SK-N-SH (cell line): ENCODE data around the gene MXRA5. TPM values are rescaled to one million over a fixed set of nuclear protein-coding genes. Genes with fewer than 3 reads are reported as not detected.

Experiments used
- CTCF ChIA-PET: fragments of 300-600, 350-600 bp; formaldehyde crosslinking; extraction: SDS; loops from one replicate; lab custom pipeline; 2021; lab: Yijun Ruan, JAX
- POLR2A ChIA-PET: fragments of 350-600 bp; sonication (Branson Sonifier 250); formaldehyde crosslinking; extraction: SDS; loops from one replicate; lab custom pipeline; 2020; ENCODE audit warnings: antibody characterized with exemption, inconsistent platforms; lab: Yijun Ruan, JAX
- DNase-seq: peaks from one replicate; pipeline ENCODE4 v3.0.0; 2012
- H2AFZ ChIP-seq: fragments of 200-600 bp; sonication (generic); 2 replicates; pipeline ENCODE4 v1.8.1; 2016; ENCODE audit warnings: antibody characterized with exemption, mild to moderate bottlenecking, low read depth
- H3F3A ChIP-seq: fragments of 200-600 bp; sonication (generic); replicated peaks from 2 replicates; pipeline ENCODE3; 2016; ENCODE audit warnings: antibody characterized with exemption, mild to moderate bottlenecking; ENCODE audit not compliant: insufficient read depth
- H3K27ac ChIP-seq, 2 experiments: fragments of 200-500 bp in 1 of 2; fragments of 200-600 bp in 1 of 2; sonication (Bioruptor generic) in 1 of 2; sonication (generic), shearing (Covaris generic) in 1 of 2; 2 replicates each; pipeline versions ENCODE4 v1.5.1 to v1.6.1; 2014 to 2016; ENCODE audit warnings: low read depth in 2 of 2, inconsistent platforms in 1 of 2, low read length in 1 of 2, mild to moderate bottlenecking in 1 of 2, mixed read lengths in 1 of 2
- H3K27me3 ChIP-seq: fragments of 200-600 bp; sonication (generic), shearing (Covaris generic); 2 replicates; pipeline ENCODE4 v1.6.1; 2016; ENCODE audit warnings: mixed run types; ENCODE audit not compliant: insufficient read depth
- H3K36me3 ChIP-seq, 2 experiments: fragments of 200-500 bp in 1 of 2; fragments of 200-600 bp in 1 of 2; sonication (Bioruptor generic) in 1 of 2; sonication (generic) in 1 of 2; replicated peaks in 1 of 2; 2 replicates each; pipeline versions ENCODE3 to v1.5.1; 2014 to 2016; ENCODE audit warnings: low read length in 1 of 2, mild to moderate bottlenecking in 1 of 2; ENCODE audit not compliant: insufficient read depth in 2 of 2, control insufficient read depth in 1 of 2
- H3K4me1 ChIP-seq, 2 experiments: fragments of 200-500 bp in 1 of 2; fragments of 200-600 bp in 1 of 2; sonication (Bioruptor generic) in 1 of 2; sonication (generic), shearing (Covaris generic) in 1 of 2; 2 replicates each; pipeline versions ENCODE4 v1.5.1 to v1.6.1; 2014 to 2016; ENCODE audit warnings: low read depth in 1 of 2, low read length in 1 of 2, mixed run types in 1 of 2; ENCODE audit not compliant: insufficient read depth in 2 of 2, control insufficient read depth in 1 of 2
- H3K4me2 ChIP-seq: fragments of 200-600 bp; sonication (generic), shearing (Covaris generic); 2 replicates; pipeline ENCODE4 v1.6.1; 2017; ENCODE audit warnings: mixed run types
- H3K4me3 ChIP-seq, 2 experiments: fragments of 200-500 bp in 1 of 2; fragments of 200-600 bp in 1 of 2; sonication (Bioruptor generic) in 1 of 2; sonication (generic), shearing (Covaris generic) in 1 of 2; 2 replicates each; pipeline versions ENCODE4 v1.5.1 to v1.8.1; 2014 to 2016; ENCODE audit warnings: low read depth in 2 of 2, inconsistent platforms in 1 of 2, low read length in 1 of 2, mild to moderate bottlenecking in 1 of 2, mixed read lengths in 1 of 2, moderate library complexity in 1 of 2
- H3K79me2 ChIP-seq: fragments of 200-600 bp; sonication (generic); 2 replicates; pipeline ENCODE4 v1.8.1; 2017; ENCODE audit warnings: mild to moderate bottlenecking; ENCODE audit not compliant: insufficient read depth
- H3K9ac ChIP-seq: fragments of 200-600 bp; sonication (generic); 2 replicates; pipeline ENCODE4 v1.6.1; 2017; ENCODE audit warnings: mixed run types
- H3K9me2 ChIP-seq: fragments of 200-600 bp; sonication (generic); 2 replicates; pipeline ENCODE4 v1.6.1; 2017; ENCODE audit warnings: mixed run types
- H3K9me3 ChIP-seq: fragments of 200-600 bp; sonication (generic); 2 replicates; pipeline ENCODE4 v1.6.1; 2017; ENCODE audit warnings: mixed run types, mild to moderate bottlenecking, moderate library complexity
- H4K20me1 ChIP-seq: fragments of 200-600 bp; sonication (generic); 2 replicates; pipeline ENCODE4 v1.6.1; 2017; ENCODE audit warnings: mild to moderate bottlenecking, mixed run types; ENCODE audit not compliant: insufficient read depth
- ELF1 ChIP-seq: IDR thresholded peaks from 2 replicates; pipeline ENCODE4 v1.4.0; 2012
- EP300 ChIP-seq, 2 experiments: IDR thresholded peaks; 2 replicates each; pipeline versions ENCODE4 v1.4.0 to v1.6.1; 2012; ENCODE audit warnings: borderline replicate concordance in 1 of 2, low read depth in 1 of 2, low read length in 1 of 2
- EZH2phosphoT487 ChIP-seq: fragments of 200-600 bp; sonication (generic); IDR thresholded peaks from 2 replicates; pipeline ENCODE4 v1.6.1; 2017; ENCODE audit warnings: low read depth, mixed run types, mild to moderate bottlenecking, antibody characterized with exemption, moderate library complexity, borderline replicate concordance
- FOSL2 ChIP-seq: IDR thresholded peaks from 2 replicates; pipeline ENCODE4 v1.4.0; 2012; ENCODE audit warnings: low read depth, mild to moderate bottlenecking, moderate library complexity, borderline replicate concordance
- FOXM1 ChIP-seq: IDR thresholded peaks from 2 replicates; pipeline ENCODE4 v1.4.0; 2012; ENCODE audit warnings: low read depth, mild to moderate bottlenecking
- JUND ChIP-seq: IDR thresholded peaks from 2 replicates; pipeline ENCODE4 v1.4.0; 2012
- MEF2A ChIP-seq: IDR thresholded peaks from 2 replicates; pipeline ENCODE4 v1.4.0; 2012; ENCODE audit warnings: low read depth, borderline replicate concordance
- POLR2AphosphoS5 ChIP-seq: IDR thresholded peaks from 2 replicates; pipeline ENCODE4 v1.6.1; 2012; ENCODE audit warnings: low read depth, low read length
- RAD21 ChIP-seq: IDR thresholded peaks from 2 replicates; pipeline ENCODE4 v1.6.1; 2012; ENCODE audit warnings: mild to moderate bottlenecking, low read length
- SMC3 ChIP-seq: IDR thresholded peaks from 2 replicates; pipeline ENCODE4 v1.6.1; 2012; ENCODE audit warnings: low read depth, low read length, improper control_type of control experiment
- TAF1 ChIP-seq: IDR thresholded peaks from 2 replicates; pipeline ENCODE4 v1.6.1; 2012; ENCODE audit warnings: low read depth, mild to moderate bottlenecking, low read length, moderate library complexity, borderline replicate concordance
- TCF12 ChIP-seq: IDR thresholded peaks from 2 replicates; pipeline ENCODE4 v1.4.0; 2012
- TEAD4 ChIP-seq: IDR thresholded peaks from 2 replicates; pipeline ENCODE4 v1.4.0; 2012; ENCODE audit warnings: mild to moderate bottlenecking, borderline replicate concordance; ENCODE audit not compliant: insufficient read depth
- WGBS: methylation state at CpG from one replicate; pipeline ENCODE4 v1.1.6; 2017; ENCODE audit warnings: low lambda C conversion rate; 5-methylcytosine and 5-hydroxymethylcytosine counted together
- polyA plus RNA-seq, 3 experiments: library from polyadenylated mRNA; depleted of rRNA; stranded (reverse); fragments of >200 nt; gene quantifications; 2 replicates each; pipeline ENCODE4 v1.2.3, GENCODE V29; 2012
- TF ChIP-seq, protein P1 (sequence below): IDR thresholded peaks from 2 replicates; pipeline ENCODE4; 2012
- TF ChIP-seq, protein P2 (sequence below): fragments of 150-350 bp; IDR thresholded peaks from 2 replicates; pipeline ENCODE4 v1.6.1; 2017; ENCODE audit warnings: antibody characterized with exemption, low read length, low read depth, borderline replicate concordance

The MXRA5 gene
- polyA plus RNA-seq, 1 of the 3 experiments (the other 2 are of a cell fraction): 7.9 TPM

DNA sequence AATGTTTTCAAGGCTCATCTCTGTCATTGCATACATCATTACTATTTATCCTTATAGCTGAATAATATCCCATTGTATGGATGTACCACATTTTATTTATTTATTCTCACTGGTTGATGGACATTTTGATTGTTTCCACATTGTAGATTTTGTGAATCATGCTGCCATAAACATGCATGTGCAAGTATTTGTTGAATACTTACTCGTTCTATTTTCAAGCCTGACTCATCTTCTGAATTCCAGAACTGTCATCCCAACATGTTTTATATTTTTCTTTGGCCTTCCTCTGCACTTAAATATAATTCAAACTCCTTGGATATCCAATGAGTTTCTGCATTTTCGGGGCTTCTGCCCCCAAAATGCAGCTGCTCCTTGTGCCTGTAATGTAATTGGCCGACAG is 77.6 kb downstream of the MXRA5 start:
- 6% methylated on average over 3 of the region's 3 CpGs for WGBS
- ChIA-PET CTCF (no interaction called here), POLR2A (no interaction called here)
- no peak overlapping the region for H2AFZ ChIP-seq
- H3K9me2 ChIP-seq: no peaks in the 10 kb centered on the region
- TF ChIP-seq EP300 (IDR thresholded peaks at IDR 0.05; ENCODE audit: borderline replicate concordance in 1 of 2, low read depth in 1 of 2, low read length in 1 of 2) (0 out of 4 replicates have a peak, but pooled peaks of 1 of the 2 experiments have one; percentile 19), POLR2AphosphoS5 (no peak), EZH2phosphoT487 (no peak), FOSL2 (peak; percentile 34; the same call in 1 of the 2 replicates), TAF1 (no peak), JUND (peak; percentile 49), ELF1 (no peak), RAD21 (no peak), FOXM1 (no peak), MEF2A (no peak), TCF12 (peak; percentile 75), TEAD4 (no peak; the same call in 1 of the 2 replicates)
- TF ChIP-seq, protein P1, sequence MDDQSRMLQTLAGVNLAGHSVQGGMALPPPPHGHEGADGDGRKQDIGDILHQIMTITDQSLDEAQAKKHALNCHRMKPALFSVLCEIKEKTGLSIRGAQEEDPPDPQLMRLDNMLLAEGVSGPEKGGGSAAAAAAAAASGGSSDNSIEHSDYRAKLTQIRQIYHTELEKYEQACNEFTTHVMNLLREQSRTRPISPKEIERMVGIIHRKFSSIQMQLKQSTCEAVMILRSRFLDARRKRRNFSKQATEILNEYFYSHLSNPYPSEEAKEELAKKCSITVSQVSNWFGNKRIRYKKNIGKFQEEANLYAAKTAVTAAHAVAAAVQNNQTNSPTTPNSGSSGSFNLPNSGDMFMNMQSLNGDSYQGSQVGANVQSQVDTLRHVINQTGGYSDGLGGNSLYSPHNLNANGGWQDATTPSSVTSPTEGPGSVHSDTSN: peak; percentile 57
- TF ChIP-seq, protein P2, sequence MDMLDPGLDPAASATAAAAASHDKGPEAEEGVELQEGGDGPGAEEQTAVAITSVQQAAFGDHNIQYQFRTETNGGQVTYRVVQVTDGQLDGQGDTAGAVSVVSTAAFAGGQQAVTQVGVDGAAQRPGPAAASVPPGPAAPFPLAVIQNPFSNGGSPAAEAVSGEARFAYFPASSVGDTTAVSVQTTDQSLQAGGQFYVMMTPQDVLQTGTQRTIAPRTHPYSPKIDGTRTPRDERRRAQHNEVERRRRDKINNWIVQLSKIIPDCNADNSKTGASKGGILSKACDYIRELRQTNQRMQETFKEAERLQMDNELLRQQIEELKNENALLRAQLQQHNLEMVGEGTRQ: no peak
- TF ChIP-seq, all 33 proteins: peak for 5
- H3K36me3 ChIP-seq: no peaks in the 10 kb centered on the region
- H3K79me2 ChIP-seq: no peaks in the 10 kb centered on the region
- DNase-seq: no peak
- H3F3A ChIP-seq: peaks cover 5% of the 10 kb centered on the region
- no peaks in the 10 kb centered on the region for H3K9me3 ChIP-seq
- H4K20me1 ChIP-seq: no peaks in the 10 kb centered on the region
- no peak overlapping the region for H3K4me3 ChIP-seq
- peaks cover 0 to 7% of the 10 kb centered on the region in 2 experiments; a peak in 1 of 4 replicates for H3K4me1 ChIP-seq
- H3K27ac ChIP-seq: peak overlapping the region in 1 of 2 experiments; percentile 71; a peak in 2 of 4 replicates
- no peaks in the 10 kb centered on the region for H3K27me3 ChIP-seq
- H3K9ac ChIP-seq: no peak overlapping the region
- H3K4me2 ChIP-seq: no peak overlapping the region

DNA sequence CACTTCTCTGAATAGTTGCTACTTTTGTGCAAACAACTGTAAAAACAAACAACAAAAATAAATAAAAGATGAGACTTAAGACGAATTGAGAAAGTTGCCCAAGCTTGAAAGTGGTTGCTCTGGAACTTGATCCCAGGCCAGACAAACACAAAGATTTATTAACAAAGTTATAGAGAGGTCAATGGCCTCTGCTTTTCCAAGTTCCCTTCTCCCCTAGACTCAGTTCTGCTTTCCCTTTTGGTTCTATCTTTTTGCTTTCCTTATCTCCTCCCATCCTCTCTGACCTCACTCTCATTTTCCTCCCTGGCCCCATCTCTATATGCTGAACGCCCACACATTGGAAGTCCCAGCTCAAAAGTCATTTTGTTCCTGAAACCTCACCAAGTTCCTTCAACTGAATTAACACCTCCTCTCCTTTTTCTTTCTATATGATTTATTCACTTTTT is 82.7 kb downstream of the MXRA5 start:
- H3K9ac ChIP-seq: peak overlapping the region; percentile 43
- WGBS: 8% methylated on average over 2 of the region's 2 CpGs
- H3F3A ChIP-seq: no peaks in the 10 kb centered on the region
- H3K27me3 ChIP-seq: no peaks in the 10 kb centered on the region
- H4K20me1 ChIP-seq: no peaks in the 10 kb centered on the region
- H3K4me3 ChIP-seq: no peak overlapping the region
- H2AFZ ChIP-seq: peak overlapping the region; percentile 62; the same call in 1 of the 2 replicates
- POLR2A ChIA-PET: no interaction called here
- H3K27ac ChIP-seq: peak overlapping the region in 1 of 2 experiments; percentile 86; a peak in 2 of 4 replicates
- no peaks in the 10 kb centered on the region for H3K9me3 ChIP-seq
- H3K4me1 ChIP-seq: no peaks in the 10 kb centered on the region
- no peaks in the 10 kb centered on the region for H3K79me2 ChIP-seq
- CTCF ChIA-PET: no interaction called here
- TF ChIP-seq SMC3: no peak
- TF ChIP-seq EZH2phosphoT487: no peak
- TF ChIP-seq, all 33 proteins: peak for 0
- no peak for DNase-seq
- Histone ChIP-seq H3K9me2 (no peaks in the 10 kb centered on the region), H3K36me3 (no peaks in the 10 kb centered on the region), H3K4me2 (peak overlapping the region; percentile 31; the same call in 1 of the 2 replicates)
